PC-9 (cell line): ENCODE results near the gene INTS11. TPM values are rescaled to one million over a fixed set of nuclear protein-coding genes. Genes with fewer than 3 reads are reported as not detected.

ENCODE experiments used
- BruUV-seq: library from RNA; stranded (reverse); fragments of 400-500 nt; replicated peaks from 2 replicates; lab custom pipeline; 2021; lab: Mats Ljungman, UMichigan
- CTCF ChIA-PET: fragments of 300-600 bp; sonication (Branson Sonifier 250); formaldehyde crosslinking; loops from one replicate; lab custom pipeline; 2022; ENCODE audit warnings: antibody characterized with exemption; lab: Charles Lee
- POLR2A ChIA-PET: fragments of 300-600 bp; sonication (Branson Sonifier 250); formaldehyde crosslinking; loops from one replicate; lab custom pipeline; 2022; ENCODE audit warnings: antibody characterized with exemption; ENCODE audit not compliant: unreplicated experiment; lab: Charles Lee
- DNase-seq, 2 experiments: peaks; one replicate each; pipeline versions ENCODE4 v3.0.0 to v3.0.0-alpha.2; 2015 to 2022; ENCODE audit warnings: mixed read lengths in 1 of 2
- H2AFZ ChIP-seq: fragments of 200-600 bp; sonication (generic); 2 replicates; pipeline ENCODE4 v1.8.1; 2017; ENCODE audit warnings: antibody characterized with exemption
- H3F3A ChIP-seq: fragments of 200-600 bp; sonication (generic); 2 replicates; pipeline ENCODE4 v1.8.1; 2017; ENCODE audit warnings: antibody characterized with exemption, mild to moderate bottlenecking, low read depth; ENCODE audit not compliant: insufficient read depth
- H3K27ac ChIP-seq: fragments of 200-600 bp; sonication (generic); 2 replicates; pipeline ENCODE4 v1.6.1; 2016; ENCODE audit warnings: mixed run types
- H3K27me3 ChIP-seq: fragments of 200-600 bp; sonication (generic); 2 replicates; pipeline ENCODE4 v1.6.1; 2016; ENCODE audit warnings: low read depth, mixed run types; ENCODE audit not compliant: insufficient read depth
- H3K36me3 ChIP-seq: fragments of 200-600 bp; sonication (generic); 2 replicates; pipeline ENCODE4 v1.6.1; 2016; ENCODE audit warnings: low read depth, mixed run types
- H3K4me1 ChIP-seq: fragments of 200-600 bp; sonication (generic); replicated peaks from 2 replicates; pipeline ENCODE4 v1.6.1; 2016; ENCODE audit warnings: mixed run types; ENCODE audit not compliant: insufficient read depth
- H3K4me2 ChIP-seq: fragments of 200-600 bp; sonication (generic); 2 replicates; pipeline ENCODE4 v1.6.1; 2017; ENCODE audit warnings: mixed run types
- H3K4me3 ChIP-seq: fragments of 200-600 bp; sonication (generic); 2 replicates; pipeline ENCODE4 v1.6.1; 2016; ENCODE audit warnings: mixed run types
- H3K79me2 ChIP-seq: fragments of 200-600 bp; sonication (generic); 2 replicates; pipeline ENCODE4 v1.6.1; 2017; ENCODE audit warnings: low read depth, mixed run types
- H3K9me2 ChIP-seq: fragments of 200-600 bp; sonication (generic); 2 replicates; pipeline ENCODE4 v1.8.1; 2017; ENCODE audit warnings: mild to moderate bottlenecking; ENCODE audit not compliant: insufficient read depth
- H3K9me3 ChIP-seq: fragments of 200-600 bp; sonication (generic); 2 replicates; pipeline ENCODE4 v1.8.1; 2016; ENCODE audit warnings: low read depth; ENCODE audit not compliant: insufficient read depth
- H4K20me1 ChIP-seq: fragments of 200-600 bp; sonication (generic); 2 replicates; pipeline ENCODE4 v1.8.1; 2017; ENCODE audit not compliant: insufficient read depth
- EZH2 ChIP-seq: fragments of 200-600 bp; sonication (generic); IDR thresholded peaks from 2 replicates; pipeline ENCODE4 v1.8.0; 2017; ENCODE audit warnings: antibody characterized with exemption, low read depth
- intact Hi-C: fragments of 100-400 bp; cut with micrococcal nuclease; formaldehyde crosslinking; loops from one replicate; pipeline ENCODE4 v1.10.0; 2022; ENCODE audit not compliant: unreplicated experiment
- total RNA-seq: library from RNA; stranded (reverse); gene quantifications from 2 replicates; pipeline ENCODE4 v1.2.3, GENCODE V29; 2021
- TF ChIP-seq, protein P1 (sequence below): fragments of 200-600 bp; sonication (generic); conservative IDR thresholded peaks from 2 replicates; pipeline ENCODE4 v1.6.1; 2017; ENCODE audit warnings: mixed run types, antibody characterized with exemption, mild to moderate bottlenecking, moderate library complexity

The INTS11 gene
- total RNA-seq, 1 experiment from 2014 or later = 130 TPM

DNA sequence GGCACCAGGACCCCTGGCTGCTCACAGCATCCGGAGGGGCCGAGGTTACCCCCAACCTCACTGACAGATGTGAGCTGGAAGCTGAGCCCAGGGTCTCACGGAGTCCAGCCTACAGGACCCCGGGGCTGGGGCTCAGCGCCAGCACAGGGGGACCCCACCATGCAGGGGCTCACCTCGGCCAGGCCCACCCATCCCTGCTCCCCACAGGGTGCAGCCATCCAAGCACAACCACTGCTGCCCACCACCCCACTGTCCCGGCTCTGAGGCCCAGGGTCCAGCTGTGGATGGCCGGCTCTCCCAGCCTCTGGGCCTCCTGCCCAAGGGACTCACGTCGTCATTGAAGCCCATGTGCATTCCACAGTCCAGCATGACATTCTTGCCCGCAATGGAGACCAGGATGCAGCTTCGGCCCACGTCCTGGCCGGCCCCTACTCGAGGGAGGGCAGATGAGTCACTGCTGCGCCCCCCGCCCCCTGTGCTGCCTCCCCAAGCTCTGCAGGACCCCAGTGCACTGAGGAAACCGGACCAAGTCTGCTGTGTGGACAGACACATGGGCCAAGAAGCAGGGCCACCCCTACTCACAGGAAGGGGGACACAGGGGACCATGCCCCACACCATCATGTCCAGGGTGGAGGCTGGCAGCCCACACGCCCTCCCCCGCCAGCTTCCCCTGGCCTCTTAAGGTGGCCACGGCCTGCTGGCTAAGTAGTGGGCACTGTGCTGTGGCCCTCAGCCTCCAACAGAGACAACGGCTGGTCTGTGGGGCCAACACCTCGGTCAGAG, 3.6 kb downstream of the INTS11 start:
- H3K79me2 ChIP-seq = peaks cover 76% of the 10 kb centered on the region
- no peaks in the 10 kb centered on the region for H3K9me2 ChIP-seq
- CTCF ChIA-PET = no interaction called here
- peaks cover 47% of the 10 kb centered on the region for H3F3A ChIP-seq
- intact Hi-C loops = no loop called here
- no peaks in the 10 kb centered on the region for H3K27me3 ChIP-seq
- peaks cover 26% of the 10 kb centered on the region for H3K4me1 ChIP-seq
- DNase-seq = no peak
- H3K27ac ChIP-seq = no peak overlapping the region
- no peak overlapping the region for H3K4me2 ChIP-seq
- H3K9me3 ChIP-seq = no peaks in the 10 kb centered on the region
- H2AFZ ChIP-seq = no peak overlapping the region
- no TSS peak for BruUV-seq
- POLR2A ChIA-PET = no interaction called here
- no peak overlapping the region for H3K4me3 ChIP-seq
- H3K36me3 ChIP-seq = 0 out of 2 replicates have a peak, but pooled peaks cover 5% of the 10 kb centered on the region
- TF ChIP-seq, protein P1, sequence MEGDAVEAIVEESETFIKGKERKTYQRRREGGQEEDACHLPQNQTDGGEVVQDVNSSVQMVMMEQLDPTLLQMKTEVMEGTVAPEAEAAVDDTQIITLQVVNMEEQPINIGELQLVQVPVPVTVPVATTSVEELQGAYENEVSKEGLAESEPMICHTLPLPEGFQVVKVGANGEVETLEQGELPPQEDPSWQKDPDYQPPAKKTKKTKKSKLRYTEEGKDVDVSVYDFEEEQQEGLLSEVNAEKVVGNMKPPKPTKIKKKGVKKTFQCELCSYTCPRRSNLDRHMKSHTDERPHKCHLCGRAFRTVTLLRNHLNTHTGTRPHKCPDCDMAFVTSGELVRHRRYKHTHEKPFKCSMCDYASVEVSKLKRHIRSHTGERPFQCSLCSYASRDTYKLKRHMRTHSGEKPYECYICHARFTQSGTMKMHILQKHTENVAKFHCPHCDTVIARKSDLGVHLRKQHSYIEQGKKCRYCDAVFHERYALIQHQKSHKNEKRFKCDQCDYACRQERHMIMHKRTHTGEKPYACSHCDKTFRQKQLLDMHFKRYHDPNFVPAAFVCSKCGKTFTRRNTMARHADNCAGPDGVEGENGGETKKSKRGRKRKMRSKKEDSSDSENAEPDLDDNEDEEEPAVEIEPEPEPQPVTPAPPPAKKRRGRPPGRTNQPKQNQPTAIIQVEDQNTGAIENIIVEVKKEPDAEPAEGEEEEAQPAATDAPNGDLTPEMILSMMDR = no peak
- no peak for TF ChIP-seq EZH2
- H4K20me1 ChIP-seq = peaks cover 59% of the 10 kb centered on the region

DNA sequence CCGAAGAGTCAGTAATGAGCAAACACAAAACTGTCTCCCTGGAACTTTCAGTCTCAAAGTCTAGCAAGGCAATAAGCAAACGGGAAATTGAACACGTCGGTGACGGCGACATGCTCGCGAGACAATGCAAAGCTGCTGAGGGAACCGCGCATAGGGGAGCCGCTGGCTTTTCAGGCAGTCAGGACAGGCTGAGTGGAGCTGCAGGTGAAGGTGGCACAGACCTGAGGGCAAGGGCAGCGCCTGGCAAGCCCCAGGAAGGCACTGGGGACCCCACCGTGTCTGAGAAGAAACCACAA, 4.9 kb downstream of the INTS11 start:
- Histone ChIP-seq H4K20me1 (peaks cover 59% of the 10 kb centered on the region), H3K36me3 (0 out of 2 replicates have a peak, but pooled peaks cover 5% of the 10 kb centered on the region), H3K4me3 (no peak overlapping the region), H3K4me2 (no peak overlapping the region), H3K27ac (no peak overlapping the region), H3K27me3 (no peaks in the 10 kb centered on the region), H3K9me2 (no peaks in the 10 kb centered on the region), H3K79me2 (peaks cover 73% of the 10 kb centered on the region), H3F3A (peaks cover 43% of the 10 kb centered on the region), H3K9me3 (no peaks in the 10 kb centered on the region), H2AFZ (no peak overlapping the region), H3K4me1 (peaks cover 23% of the 10 kb centered on the region)
- DNase-seq = no peak
- ChIA-PET POLR2A (no interaction called here), CTCF (no interaction called here)
- BruUV-seq = no TSS peak
- intact Hi-C loops = no loop called here
- no peak for TF ChIP-seq EZH2
- TF ChIP-seq, protein P1 = no peak

DNA sequence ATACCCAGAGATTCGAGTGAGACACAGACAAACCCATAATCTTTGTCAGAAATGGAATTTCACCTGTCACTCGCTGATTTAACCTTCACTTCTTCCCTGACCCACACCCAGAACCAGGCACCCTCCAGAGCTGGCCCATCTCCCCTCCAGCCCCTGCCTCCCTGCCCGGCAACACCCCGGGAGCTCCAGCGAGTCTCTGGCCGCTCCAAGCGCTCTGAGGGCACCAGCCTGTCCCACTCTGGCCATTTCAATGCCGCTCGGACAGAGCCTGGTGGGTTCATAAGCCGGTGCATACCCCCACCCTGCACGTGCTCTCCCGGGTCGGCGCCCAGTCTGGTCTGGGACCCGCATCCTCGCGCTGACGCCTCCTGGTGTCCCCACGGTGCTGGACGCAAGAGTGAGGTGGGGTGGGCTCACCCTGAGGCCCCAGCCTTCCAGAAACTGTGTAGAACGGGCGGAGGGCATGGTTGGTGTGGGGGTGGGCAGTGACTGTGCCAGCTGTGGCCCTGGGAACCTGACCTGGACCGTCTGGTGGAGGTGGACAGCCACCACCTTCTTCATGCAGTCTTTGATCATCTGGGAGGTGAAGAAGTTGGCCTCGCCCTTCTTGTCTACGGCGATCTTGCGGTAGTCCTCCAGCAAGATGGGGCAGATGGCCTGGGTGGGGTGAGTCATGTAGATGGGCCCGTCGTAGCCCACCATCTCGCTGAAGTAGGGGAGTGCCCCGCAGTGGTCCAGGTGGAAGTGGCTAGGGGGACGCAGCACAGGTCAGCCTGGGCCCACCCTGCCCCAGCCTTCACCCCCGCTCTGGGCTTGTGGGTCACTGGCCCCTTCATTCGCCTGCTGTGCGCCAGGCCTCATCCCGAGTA, 5.4 kb downstream of the INTS11 start:
- Histone ChIP-seq H3K79me2 (peaks cover 70% of the 10 kb centered on the region), H3K27me3 (no peaks in the 10 kb centered on the region), H3K4me2 (peak overlapping the region; percentile 43; the same call in 1 of the 2 replicates), H2AFZ (no peak overlapping the region), H3F3A (peaks cover 43% of the 10 kb centered on the region), H3K9me2 (no peaks in the 10 kb centered on the region), H3K4me3 (no peak overlapping the region), H3K4me1 (peaks cover 23% of the 10 kb centered on the region), H4K20me1 (peaks cover 59% of the 10 kb centered on the region), H3K36me3 (0 out of 2 replicates have a peak, but pooled peaks cover 5% of the 10 kb centered on the region), H3K9me3 (no peaks in the 10 kb centered on the region), H3K27ac (0 out of 2 replicates have a peak overlapping the region, but pooled peaks have one; percentile 23)
- DNase-seq = no peak
- ChIA-PET CTCF (no interaction called here), POLR2A (no interaction called here)
- TF ChIP-seq, protein P1 = no peak
- no peak for TF ChIP-seq EZH2
- no TSS peak for BruUV-seq
- intact Hi-C loops = no loop called here
